Fibroblast of skin of scalp (primary cell): ENCODE data around the gene ZNF48. TPM values are rescaled to one million over a fixed set of nuclear protein-coding genes. Genes with fewer than 3 reads are reported as not detected.
A peak's percentile ranks its signal among the peaks of the same experiment; 100 is the strongest.

ENCODE experiments used
- DNase-seq: peaks from one replicate; pipeline ENCODE4 v3.0.0-alpha.2; 2013
- polyA plus RNA-seq, 2 experiments: library from polyadenylated mRNA; unstranded; fragments of 120-200 nt; gene quantifications; one replicate each; pipeline ENCODE4 v1.2.1, GENCODE V29; 2013; ENCODE audit not compliant: insufficient read length in 2 of 2

Gene ZNF48
- 6.2 TPM for polyA plus RNA-seq (2013, experiment 1 of 2; ENCODE audit: insufficient read length)
- polyA plus RNA-seq (2013, experiment 2 of 2; ENCODE audit: insufficient read length) = 5.9 TPM

DNA sequence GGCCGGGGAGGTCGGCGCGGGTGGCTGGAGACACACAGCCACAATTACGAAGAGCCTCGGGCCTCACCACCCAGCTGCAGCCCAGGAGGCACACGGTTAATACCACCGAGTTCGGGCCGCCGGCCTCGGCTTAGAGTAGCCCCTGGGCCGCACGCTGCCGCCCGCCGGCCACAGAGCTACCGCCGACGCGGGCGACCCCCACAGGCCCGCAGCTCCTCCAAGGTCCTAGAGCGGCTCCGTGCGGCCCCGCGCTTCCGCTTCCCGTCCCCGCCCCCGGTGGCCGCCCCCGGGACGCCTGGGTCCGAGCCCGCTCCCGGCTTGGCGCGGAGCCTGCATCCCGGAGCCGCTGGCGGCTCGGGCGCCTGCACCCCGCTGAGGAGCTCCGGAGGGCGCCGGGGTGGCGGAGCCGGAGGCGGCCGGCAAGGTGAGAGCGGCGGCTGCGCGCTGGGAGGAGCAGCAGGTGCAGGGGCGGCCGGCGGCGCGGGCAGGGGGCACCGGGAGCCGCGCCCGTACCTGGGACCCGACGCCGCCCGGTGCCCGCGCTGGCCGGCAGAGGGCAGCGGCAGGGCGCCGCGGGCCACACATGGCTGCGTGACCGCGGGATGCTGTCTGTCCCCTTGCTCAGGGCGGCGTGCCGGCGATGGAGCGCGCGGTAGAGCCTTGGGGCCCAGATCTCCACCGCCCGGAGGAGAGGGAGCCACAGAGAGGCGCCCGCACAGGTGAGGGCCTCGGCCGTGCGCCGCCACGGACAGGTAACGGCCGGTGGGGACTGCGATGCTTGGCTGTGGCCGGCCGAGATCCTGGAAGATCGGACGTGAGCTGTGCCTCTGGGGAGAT is at the start of gene ZNF48:
TSS of gene ZNF48 (plus strand) at position 266 of the 837 bp plus-strand sequence. CDS start at position 641, 375 bp downstream.
- DNase-seq = peak; percentile 90

DNA sequence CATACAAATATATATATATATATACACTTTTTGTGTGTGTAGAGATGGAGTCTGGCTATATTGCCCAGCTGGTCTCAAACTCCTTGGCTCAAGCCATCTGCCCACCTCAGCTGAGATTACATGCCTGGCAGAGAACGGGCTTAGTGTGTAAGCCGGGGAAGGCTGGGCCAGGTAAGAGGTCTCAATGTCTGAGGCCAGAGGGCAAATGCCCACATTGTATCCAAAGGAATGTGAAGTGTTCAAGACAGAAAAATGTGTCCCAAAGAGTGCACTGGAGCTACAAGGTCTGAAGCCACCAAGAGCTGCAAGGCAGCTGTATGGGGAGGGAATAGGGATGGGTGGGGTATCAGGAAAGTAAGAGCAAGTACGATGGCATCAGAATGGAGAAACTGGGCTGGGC is 48.9 kb upstream of the ZNF48 start:
- DNase-seq = no peak

DNA sequence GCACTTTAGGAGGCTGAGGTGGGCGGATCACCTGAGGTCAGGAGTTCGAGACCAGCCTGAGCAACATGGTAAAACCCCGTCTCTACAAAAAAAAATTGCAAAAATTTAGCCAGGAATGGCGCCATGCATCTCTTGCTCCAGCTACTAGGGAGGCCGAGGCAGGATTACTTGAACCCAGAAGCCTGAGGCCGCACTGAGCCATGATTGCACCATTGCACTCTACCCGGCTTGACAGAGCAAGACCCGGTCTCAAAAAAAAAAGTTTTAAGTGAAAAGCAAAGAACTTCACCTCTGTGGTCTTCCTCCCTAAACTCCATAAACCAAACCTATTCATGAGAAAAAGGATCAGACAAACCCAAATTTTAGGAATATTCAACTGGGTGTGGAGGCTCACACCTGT is 47.1 kb upstream of the ZNF48 start:
- no peak for DNase-seq

DNA sequence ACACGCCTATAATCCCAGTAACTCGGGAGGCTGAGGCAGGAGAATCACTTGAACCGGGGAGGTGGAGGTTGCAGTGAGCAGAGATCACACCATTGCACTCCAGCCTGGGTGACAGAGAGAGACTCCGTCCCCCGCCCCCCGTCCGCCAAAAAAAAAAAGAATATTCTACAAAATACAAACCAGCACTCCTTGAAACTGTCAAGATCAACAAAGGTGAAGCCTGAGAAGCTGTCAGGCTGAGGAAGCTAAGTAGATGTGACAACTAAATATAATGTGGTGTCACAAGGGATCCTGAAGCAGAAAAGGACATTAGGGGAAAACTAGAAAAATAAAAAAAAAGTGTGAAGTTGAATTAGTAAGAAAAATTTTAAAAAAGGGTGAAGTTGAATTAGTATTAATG is 46.3 kb upstream of the ZNF48 start:
- no peak for DNase-seq

DNA sequence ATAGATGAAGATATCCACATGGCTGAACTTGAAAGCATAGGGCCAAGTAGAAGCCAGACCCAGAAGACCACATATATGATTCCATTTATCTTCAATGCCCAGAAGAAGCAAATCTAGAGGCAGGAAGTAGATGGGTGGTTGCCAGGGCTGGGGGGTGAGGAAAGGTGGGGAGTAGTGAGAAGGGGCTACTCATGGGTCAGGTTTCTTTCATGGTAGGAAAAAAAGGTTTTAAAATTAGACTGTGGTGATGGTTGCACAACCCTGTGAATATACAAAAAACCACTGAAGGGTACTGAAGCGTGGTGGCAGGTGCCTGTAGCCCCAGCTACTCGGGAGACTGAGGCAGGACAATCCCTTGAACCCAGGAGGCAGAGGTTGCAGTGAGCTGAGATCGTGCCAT is 45.5 kb upstream of the ZNF48 start:
- DNase-seq = no peak

DNA sequence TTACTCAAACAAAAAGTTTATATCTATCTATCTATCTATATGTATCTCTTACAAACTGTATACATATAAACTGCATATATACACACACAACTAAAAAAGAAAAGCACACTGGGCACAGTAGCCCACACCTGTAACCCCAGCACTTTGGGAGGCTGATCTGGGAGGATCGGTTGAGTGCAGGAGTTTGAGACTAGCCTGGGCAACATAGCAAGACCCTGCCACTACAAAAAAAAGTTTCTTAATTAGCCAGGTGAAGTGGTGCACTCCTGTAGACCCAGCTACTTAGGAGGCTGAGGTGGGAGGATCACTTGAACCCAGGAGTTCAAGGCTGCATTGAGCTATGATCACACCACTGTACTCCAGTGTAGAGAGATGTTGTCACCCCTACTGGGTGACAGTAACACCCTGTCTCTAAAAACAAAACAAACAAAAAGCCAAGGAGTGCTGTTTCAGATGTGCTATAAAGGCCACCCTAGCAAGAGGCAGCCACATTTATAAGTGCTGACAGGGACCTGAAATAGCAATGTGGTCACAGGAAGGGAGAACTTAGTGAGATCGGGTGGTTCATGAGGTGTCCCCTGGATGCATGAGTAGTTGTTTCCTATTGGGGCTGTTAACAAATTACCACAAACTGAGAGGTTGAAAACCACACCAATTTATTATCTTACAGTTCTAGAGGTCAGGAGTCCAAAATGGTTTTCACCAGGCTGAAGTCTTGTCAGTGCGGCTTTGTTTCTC is 44.9 kb upstream of the ZNF48 start:
- no peak for DNase-seq

DNA sequence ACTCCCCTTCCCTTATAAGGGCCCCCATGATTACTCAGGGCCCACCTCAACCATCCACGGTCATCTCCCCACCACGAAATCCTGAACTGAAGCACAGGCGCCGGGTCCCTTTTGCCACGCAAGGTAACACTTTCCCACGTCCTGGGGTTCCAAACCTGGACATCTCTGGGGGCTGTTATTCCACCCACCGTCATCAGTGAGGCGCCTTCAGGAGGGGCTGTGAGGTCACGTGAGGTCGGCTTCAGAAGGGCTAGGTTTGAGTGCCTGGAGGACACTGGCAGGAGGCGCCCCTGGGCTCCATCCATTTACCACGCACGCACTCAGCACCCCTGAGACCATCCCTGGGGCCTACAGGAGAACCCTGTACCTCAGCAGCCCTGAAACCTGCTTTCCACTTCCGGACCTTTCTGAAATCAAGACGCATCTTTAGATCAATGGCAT is 44.2 kb upstream of the ZNF48 start:
- no peak for DNase-seq

DNA sequence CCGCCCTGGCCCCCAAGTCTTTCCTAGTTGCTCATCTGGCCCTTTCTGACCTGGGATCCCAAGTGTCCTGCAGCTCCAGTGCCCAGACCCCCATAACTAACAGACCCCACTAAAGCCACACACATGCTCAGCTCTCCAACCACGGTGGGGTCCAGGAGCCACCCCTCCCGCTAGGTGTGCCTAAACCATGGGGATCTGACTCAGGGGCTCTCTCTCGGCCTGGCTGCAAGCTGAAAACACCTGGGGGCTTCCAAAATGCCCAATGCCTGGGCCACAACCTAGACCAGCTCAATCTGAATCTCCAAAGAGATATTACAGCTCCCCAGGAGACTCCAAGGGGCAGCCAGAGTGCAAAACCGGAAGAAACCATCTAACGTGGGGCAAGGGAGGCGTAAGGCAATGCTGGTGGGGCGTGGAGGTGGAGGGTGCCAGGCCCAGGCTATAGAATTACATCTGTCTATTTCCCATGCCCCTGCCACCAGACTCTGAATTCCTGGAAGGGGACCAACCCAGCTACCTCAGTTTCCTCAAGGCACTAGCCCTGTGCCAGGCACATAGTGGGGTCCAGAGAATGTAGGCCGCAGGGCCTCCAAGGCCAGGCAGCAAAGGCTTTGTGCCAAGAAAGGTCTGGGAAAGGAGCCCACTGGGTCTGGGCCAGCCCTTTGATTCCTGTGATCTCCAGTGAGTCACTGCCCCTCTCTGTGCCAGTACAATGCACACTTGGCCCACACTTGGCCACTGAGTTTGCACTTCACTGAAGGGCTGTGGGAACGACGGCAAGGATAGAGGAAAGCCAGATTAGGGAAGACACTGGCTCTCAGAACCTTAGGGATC is 43.4 kb upstream of the ZNF48 start:
- DNase-seq = peak; percentile 42

DNA sequence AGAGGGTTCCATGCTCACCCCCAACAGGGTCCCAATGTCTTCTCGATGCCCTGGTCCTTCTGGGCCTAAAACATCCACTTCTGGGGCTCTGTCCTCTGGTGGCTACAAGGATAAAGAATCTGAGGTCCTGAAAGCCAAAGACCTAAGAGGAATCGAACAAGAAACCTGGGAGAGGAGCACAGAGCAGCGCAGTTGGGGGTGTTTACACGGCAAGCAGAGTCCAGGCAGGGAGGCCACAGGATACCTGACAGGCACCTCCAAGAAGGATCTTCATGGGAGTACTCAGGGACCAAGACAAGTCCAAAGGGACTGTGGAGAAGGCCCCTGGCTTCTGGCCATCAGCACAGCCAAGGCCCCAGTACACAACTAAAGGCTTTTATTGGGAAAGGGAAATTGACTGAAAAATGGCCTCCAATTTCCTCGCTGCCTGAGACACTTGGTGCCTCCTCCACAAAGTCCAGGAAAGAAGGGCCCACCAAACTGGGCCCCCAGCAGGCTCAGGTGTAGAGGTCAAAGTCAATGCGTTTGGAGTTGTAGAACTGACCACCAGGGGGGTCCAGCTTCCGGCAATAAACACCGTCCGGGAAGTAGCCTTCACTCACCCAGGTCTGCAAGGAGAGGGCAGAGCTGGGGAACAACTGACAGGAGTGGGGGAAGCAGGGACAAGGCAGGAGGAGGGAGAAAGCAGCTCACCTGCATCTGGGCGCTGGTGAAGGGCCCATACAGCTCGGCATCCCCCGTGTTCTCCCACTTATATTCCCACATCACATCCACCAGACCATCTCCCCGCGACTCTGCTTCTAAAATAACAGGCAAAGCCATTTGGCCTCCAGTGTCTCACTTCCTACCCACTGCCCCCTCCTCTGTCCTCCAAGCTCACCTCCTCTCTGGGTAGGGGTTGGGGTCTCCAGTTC is 42.5 kb upstream of the ZNF48 start:
- DNase-seq = no peak

DNA sequence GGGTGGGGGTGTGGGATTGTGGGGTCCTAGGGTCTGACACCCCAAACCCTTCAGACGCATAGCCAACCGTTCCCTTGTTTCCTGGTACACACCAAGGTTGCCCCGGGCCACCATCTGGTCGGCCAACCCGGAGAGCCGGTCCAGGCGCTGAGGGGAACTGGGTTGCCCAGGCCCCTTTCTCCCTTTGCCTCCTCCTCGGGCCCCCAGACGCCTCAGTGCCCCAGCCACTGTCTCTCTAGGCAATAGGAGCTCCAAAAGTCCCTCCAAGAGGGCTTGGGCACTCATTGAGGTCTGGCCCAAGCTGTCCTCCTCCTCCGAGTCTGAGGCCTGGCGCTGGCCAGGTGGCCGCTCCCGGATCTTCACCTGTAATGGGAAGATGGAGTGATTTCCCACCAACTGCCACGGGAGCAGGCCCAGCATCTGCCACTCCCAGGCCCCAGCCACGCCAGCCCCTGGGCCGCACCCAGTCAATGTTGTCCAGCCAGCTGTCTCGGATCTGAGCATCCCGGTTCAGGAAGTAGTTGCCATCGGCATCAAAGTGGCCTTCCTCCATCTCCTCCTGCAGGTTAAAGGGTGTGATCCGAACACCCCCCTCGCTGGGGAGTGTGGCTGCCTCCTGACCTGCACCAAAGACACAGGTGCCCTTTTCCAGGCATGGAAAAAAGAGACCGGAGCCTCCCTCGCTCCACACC is 41.6 kb upstream of the ZNF48 start:
- no peak for DNase-seq

DNA sequence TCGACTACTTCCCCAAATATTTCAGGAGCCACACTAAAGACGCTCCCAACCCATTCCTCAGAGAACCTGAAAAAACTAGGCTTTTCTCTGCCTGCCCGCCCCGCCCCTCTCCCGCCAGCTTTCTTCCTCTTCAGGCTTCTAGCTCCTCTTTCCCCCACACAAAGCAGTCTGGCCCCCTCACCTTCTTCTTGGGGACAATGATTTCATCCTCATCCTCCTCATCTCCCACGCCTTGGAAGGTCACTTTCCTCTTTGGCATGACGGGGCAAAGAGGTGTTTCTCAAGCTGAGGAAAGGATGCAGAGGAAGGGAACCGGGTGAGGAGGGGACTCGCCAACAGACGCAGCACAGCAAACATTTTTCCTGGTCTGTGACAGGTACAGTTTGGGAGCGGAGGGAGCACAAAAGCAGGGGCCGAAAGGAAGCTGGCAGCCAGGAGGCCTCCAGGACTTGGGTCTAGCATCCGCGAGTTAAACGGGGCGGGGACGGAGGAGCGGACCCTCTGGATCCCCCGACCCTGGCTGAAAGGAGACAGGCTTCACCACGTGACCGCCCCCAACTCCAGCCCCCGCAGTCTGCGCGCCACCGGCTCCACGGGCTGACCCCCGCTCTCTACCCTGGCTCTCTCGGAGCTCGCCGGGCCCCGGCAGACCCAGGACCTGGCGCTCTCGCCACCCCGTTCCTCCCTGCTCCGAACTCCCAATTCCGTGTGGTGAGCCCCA is 40.6 kb upstream of the ZNF48 start:
- no peak for DNase-seq

DNA sequence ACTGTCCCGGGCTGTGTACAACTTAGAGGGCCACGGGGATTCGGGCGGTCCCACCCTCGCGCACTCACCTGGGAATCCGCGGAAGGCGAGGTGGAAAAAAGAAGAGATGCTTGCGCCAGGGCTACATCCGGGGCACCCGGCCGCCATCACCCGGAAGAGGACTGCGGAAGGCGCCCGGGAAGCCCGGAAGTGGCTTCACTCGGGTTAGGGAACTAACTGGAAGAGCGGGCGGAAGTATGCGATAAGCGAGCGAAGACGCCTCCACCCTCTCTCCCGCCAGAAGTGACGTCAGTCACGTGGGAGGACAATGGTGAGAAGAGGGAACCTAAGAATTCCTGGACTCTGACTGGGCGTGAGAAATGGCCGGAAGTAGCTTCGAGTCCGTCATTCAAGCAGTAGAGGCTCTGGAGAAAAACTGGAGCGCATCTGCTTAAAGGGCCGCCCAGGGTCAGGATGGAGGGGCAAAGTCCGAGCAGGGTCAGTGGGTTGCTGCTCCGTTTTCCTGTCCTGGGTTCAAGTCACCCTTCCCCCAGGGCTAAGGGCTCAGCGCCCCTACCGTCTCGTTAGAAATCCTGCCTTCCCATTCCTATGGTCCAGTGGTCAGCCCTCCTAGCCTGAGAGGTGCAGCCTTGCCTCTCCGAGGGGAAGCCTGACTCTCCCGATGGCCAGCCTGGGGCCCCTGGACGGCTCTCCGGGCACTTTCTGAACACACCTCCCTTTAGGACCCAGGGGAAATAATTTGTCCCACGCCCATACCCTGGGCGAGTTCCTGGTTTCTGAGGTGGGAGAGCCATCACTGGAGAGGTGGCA is 39.9 kb upstream of the ZNF48 start, which contains the start of gene CD2BP2:
TSS of gene CD2BP2 (minus strand) at position 165 of the 810 bp plus-strand sequence. CDS start 627 bp downstream, outside the sequence.
- DNase-seq = peak; percentile 100

DNA sequence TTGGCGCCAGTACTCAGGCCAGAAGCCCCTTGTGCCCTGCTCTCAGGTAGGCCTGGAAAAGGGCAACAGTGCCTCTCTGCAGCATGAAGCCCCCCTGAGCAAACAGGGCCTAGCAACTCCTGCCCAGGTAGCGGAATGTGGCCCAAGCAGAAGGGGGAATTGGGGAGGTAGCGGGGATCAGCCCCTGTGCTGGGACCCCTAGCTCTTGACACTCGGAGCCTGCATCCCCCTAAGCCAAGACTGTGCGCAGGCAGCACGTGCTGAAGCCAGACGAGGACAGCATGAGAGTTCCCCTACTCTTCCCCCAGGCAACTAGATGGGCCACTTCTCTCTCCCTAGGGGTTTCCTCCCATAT is 39.3 kb upstream of the ZNF48 start:
- DNase-seq = no peak

DNA sequence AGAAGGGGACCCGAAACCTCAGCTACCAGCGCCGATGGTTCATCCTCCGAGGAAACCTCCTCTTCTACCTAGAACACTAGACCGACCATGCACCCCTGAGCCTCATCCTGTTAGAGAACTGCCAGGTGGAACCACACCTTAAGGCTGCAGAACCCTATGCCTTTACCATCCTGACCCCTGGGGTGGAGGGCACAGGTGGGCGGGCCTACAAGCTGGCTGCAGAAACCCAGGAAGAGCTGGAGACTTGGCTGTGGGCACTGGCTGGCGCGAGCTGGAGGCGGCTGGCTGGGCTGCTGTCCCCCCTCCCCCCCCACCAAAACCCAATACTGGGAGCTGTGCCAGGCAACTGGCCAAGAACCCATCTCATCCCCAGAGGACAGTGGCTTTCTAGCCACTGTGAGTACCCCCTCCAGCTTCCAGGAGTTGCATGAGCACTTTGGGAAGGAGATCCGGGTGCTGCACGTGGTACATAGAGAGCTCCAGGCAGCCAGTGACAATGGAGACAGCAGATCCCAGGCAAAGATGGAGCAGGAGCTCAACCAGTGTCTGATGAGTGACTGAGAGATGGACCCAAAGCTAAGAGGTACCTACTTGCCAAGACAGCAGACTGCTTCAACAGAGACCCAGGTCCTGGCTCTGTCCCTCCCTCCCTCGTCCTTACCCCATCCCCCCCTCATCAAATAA is 38.7 kb upstream of the ZNF48 start:
- no peak for DNase-seq

DNA sequence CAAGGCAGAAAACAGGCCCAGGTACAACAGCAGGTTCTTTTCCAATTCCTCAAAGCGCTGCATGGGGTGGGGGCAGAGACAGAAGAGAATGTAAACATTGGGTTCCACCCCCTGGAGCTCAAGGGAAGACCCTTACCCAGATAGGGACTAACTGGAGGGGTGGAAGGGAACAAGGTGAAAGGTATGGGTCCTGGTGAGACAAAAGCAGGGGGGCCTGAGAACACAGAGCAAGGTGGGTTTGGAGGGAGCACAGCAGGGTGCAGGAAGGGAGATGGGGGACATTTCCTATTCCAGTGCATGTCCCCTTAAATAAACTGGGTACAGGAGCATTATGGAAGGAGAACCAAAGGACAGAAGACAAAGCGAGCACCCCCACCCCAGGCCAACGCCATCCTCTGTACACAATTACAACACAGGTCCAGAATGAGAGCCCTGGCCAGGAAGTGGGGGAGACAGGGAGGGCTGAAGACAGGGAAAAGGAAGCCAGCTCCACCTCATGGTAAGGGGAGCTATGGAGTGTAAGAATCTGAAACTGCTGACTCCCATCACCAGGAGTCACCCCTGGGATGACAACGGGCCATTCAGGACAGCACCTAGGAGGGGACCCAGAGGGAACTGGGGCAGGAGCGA is 38.0 kb upstream of the ZNF48 start:
- DNase-seq = no peak

DNA sequence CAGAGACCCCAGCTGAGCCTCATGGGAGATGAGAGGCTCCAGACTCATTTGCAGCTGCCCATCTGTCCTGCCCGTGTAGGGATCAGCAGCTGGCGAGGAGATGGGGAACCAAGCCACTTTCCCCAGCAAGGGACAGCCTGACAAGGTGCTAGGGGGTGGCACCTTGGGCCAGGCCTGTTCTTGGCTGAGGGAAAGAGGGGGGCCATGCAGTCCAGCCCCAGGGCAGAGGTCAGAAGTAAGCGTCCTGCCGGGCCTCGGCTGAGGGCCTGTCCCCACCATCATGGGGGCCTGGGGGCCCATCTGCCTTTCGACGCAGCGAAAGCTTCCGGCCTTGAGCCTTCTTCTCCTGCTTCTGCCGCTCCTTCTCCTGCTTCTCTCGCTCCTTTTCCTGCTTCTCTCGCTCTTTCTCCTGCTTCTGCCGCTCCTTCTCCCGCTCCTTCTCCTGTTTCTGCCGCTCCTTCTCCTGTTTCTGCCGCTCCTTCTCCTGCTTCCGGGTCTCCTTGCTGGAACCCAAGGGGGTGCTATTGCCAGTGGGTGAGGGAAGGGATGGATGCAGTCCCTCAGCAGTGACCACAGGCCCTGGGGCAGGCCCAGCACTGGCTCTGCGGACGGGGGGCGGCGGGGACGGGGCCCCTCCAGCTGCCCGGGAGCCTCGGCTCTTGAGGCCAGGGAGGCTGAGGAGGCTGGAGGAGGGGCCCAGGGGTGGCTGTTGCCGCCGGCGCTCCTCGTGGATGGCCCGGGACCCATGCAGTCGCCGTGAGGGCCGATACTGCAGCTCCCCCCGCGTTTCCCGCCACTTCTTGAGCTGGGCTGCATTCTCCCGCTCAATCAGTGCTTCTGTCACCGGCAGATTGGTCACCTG is 37.3 kb upstream of the ZNF48 start:
- DNase-seq = no peak

DNA sequence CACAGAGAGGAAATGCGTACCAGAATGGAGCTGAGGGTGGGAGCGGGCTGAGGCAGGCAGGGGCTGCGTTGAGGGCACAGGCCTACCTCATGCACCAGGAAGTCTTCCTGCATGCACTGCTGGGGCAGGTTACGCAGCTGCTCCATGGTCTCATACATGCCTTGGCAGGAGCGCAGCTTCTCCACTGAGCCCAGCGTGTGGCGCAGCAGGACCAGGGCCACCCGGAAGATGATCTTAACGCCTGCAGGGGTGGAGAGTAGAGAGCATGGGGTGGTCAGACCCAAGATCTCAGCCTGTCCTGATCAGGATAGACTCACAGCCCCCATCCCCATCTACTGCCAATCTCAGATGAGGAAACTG is 36.7 kb upstream of the ZNF48 start:
- no peak for DNase-seq
